Kidney capillary endothelial cell (primary cell): ENCODE measurements around the gene RAB18.
A peak's percentile ranks its signal among the peaks of the same experiment; 100 is the strongest.
"Not testable (repeated sequence)": the region's sequence is repeated elsewhere in the genome, so short reads cannot be mapped to it uniquely, and the experiment has no call there.

Source experiments
- DNase-seq: peaks from one replicate; pipeline ENCODE4 v3.0.0-alpha.2; 2018; ENCODE audit warnings: low spot score

The RAB18 gene

GRCh38 chr10:27504007-27504807 is at the start of gene RAB18:
Gene RAB18 (plus strand): TSS chr10:27504304. CDS start chr10:27504370, 66 bp downstream.
- peak; percentile 96 for DNase-seq

- DNase-seq = no peak
Observed at GRCh38 chr10:27454837-27455236, 49.3 kb upstream of the RAB18 start.

DNA sequence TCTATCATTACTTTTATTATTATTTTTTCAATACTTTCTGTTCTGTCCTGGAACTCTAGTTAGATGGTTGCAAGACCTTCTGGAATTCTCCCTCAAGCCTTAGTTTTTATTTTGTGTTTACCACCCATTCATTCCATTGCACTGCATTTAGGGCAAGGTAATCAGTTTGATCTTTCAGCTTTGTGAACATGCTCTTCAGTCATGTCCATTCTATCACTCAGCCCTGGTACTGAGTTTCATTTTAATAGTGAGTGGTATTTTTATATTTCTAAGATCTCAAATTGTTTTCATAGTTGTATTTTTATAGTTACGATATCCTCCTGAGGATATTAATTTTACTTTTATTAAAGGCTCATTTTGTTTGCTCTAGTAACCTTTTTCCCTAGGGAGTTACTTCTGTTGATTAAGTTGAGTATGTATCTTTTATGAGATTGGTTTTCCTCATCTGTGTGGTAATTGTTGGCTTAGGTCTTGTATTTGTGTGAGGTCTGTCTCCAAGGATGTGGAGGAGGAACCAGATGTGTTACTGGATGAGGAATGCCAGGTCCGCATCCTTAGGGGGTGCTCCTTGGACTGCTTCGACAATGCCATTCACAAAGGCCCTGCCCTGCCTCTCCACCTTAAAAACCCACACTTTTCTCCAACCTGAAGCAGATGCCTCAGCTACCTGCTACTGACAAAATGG is 46.7 kb upstream of the RAB18 start:
- no peak for DNase-seq

- no peak for DNase-seq
Observed at GRCh38 chr10:27457966-27458365, 46.1 kb upstream of the RAB18 start.

- DNase-seq = no peak
Observed at GRCh38 chr10:27461312-27461711, 42.8 kb upstream of the RAB18 start.

DNA sequence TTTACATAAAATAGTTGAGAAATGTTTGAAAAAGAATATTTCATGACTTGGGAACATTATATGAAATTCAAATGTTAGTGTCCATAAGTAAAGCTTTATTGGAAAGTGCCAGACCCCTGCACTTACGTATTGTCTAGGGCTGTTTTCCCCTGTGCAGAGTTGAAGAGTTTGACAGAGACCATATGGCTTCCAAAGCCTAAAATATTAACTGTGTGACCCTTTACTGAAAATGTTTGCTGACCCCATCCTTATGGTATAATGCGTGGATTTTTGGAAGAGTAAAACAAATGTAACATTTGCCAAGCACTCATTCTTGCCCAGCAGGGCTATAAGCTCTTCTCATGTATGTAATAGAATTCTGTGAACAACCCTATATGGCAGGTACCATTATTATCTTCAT is 40.1 kb upstream of the RAB18 start:
- no peak for DNase-seq

- no peak for DNase-seq
Observed at GRCh38 chr10:27464993-27465392, 39.1 kb upstream of the RAB18 start.

GRCh38 chr10:27465596-27465995 is 38.5 kb upstream of the RAB18 start:
- DNase-seq = not testable (repeated sequence)

DNA sequence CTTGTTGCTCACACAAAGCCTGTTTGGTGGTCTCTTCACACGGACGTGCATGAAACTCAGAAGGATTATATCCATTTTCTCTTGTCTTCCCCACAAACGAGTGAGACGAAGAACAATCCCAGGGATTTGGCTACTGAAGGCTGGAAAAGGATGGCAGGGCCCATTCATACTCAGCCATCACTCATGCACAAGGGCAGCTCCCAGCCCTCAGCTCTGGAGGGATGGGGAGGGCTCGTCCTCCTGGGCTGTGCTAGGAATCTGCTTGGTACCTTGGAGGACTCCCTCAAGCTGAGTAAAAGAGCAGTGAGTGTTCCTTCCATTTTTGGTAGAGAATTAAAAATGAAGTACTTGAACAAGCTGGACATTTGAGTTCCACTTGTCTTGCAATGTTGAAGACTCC is 33.2 kb upstream of the RAB18 start:
- DNase-seq = no peak

GRCh38 chr10:27474741-27475140 is 29.4 kb upstream of the RAB18 start:
- no peak for DNase-seq

GRCh38 chr10:27479016-27479415 is 25.1 kb upstream of the RAB18 start:
- no peak for DNase-seq

GRCh38 chr10:27481486-27481885 is 22.6 kb upstream of the RAB18 start:
- DNase-seq = no peak

DNA sequence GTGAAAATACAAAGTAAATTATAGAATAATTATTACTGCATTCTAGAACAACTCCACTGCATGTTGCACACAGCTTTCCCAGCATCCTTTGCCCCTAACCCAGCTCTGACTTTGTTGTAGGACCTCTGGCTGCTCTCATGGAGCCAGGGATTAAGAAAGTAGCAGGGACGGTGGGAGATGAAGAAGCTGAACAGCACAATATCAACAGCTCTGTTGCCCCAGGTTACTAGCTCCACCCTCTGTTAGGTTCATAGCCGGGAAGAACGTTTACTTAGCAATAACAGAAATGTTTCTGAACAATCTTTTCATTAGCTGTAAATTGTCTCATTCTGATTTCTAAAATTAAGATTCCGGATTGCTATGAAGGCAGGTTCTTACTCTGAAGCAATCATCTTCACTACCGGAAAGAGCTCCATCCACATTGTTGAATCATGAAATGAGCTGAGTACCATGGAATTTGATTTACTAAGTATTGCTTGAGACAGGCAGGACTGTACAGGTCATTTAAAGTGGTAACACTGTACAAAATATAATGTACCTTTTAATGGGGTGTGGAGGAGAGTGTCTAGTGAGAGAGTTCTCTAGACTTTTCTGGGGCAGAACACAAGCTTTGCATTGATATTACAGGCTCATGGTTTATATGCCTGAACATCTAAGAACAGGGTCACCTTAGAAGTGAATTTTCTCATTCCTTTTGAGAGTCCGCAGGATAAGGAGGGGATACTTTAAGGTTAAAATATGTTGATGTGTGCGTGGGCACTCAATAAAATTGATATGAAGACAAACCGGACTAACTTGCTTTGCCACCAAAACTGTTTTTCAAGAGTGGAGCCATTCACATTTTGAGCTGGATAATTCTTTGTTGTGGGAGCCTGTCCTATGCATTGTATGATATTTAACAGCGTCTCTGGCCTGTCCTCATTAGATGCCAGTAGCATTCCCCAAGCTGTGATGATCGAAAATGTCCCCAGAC is 20.8 kb upstream of the RAB18 start:
- no peak for DNase-seq

- no peak for DNase-seq
Observed at GRCh38 chr10:27485368-27485767, 18.7 kb upstream of the RAB18 start.

DNA sequence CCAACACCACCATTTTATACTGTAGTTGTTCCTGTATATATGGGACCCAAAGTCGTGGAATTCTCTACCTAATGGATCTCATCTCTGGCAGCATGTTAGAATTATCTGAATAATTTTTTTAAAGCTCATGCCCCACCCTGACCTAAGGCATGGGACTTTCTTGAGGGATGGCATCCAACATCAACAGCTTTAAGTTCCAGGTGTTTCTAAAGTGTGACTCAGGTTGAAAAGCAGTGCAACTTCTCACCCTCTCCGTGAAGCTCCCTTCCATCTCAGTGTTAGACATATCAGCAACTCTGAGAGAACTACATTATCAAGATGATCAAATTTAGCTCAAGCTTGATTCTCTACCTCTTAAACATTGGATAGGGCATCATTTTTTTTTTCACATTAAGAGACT is 18.1 kb upstream of the RAB18 start:
- DNase-seq = no peak

DNA sequence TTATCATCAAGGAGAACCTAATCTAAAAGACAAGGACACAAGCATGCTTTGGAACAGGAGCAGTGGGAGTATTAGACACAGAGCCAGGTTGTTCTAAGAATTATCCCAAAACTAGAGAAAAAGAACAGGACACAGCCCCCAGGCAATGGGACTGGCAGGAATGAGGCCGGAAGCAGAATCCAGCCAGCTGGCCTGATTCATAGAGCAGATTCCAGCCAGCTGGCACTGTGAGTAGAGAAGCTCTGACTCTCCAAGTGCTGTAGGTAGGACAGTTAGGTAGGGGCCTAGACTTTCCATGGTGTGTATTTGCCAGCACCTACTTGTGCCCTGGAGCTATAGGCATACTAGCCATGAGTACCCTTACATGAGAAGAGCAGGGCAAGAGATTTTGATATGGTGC is 13.3 kb upstream of the RAB18 start:
- no peak for DNase-seq

- no peak for DNase-seq
Observed at GRCh38 chr10:27494116-27494805, 9.8 kb upstream of the RAB18 start.

- DNase-seq = no peak
Observed at GRCh38 chr10:27496137-27496536, 8.0 kb upstream of the RAB18 start.

- no peak for DNase-seq
Observed at GRCh38 chr10:27500096-27500495, 4.0 kb upstream of the RAB18 start.

DNA sequence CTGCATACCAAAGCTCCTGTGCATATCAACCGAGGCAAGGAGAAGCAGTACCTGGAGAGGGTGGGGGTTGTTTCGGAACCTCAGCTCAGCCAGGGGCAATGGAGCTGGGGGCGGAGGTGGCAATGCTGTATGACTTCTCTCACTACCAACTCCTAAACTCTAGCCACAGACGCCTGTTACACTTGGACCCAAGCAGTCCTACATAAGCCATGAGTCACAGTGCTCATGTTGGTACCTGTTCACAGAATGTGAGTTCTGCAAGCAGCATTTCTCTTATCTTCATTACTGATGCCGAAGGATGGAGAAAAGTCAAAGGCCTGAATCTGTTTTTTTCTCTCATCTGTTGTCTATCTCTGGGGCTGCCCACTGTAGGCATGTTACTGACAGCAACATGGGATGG is 3.2 kb upstream of the RAB18 start:
- DNase-seq = no peak

DNA sequence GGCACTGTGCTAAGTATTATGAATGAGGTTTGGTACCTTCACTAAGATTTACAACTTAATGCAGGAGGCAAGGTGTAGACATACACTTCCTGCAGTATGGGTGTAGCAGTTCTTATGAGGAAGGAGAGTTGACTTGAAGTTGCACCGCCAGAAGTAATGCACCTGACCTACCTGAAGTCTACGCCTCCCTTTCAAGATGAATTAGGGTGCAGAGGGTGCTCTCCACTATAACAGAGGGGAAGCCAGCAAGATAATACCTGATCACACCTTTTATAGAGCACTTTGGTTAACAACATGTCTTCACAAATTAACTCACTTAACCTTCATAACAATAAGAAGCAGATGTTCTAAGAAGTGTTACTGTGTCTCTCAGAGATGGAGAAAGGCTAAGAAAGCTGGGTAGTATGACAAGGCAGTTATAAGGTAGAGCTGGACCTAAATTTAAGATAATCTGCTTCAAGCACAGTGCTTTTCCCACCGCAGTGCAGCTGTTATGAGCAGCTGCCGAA is 552 bp upstream of the RAB18 start:
- DNase-seq = no peak
